ENCODE measurements around the gene HEXA. TPM values are rescaled to one million over a fixed set of nuclear protein-coding genes. Genes with fewer than 3 reads are reported as not detected.
A peak's percentile ranks its signal among the peaks of the same experiment; 100 is the strongest.

The HEXA gene
- total RNA-seq, 1 experiment from 2014 or later = 128 TPM

GRCh38 chr15:72375501-72375845 lies 341 bp downstream of the HEXA start:
- DNase-seq (ENCODE audit: low read depth) = no peak

GRCh38 chr15:72372361-72372760 lies 3.5 kb downstream of the HEXA start:
- no peak for DNase-seq (ENCODE audit: low read depth)

GRCh38 chr15:72369964-72370363 lies 5.8 kb downstream of the HEXA start:
- DNase-seq (ENCODE audit: low read depth) = no peak

GRCh38 chr15:72368899-72369298 lies 6.9 kb downstream of the HEXA start:
- DNase-seq (ENCODE audit: low read depth) = no peak

GRCh38 chr15:72368325-72368724 lies 7.5 kb downstream of the HEXA start:
- DNase-seq (ENCODE audit: low read depth) = no peak

GRCh38 chr15:72365844-72366243 lies 10.0 kb downstream of the HEXA start:
- DNase-seq (ENCODE audit: low read depth) = no peak

- no peak for DNase-seq (ENCODE audit: low read depth)
Observed at GRCh38 chr15:72361176-72361575, 14.6 kb downstream of the HEXA start.

GRCh38 chr15:72358650-72359171 lies 17.1 kb downstream of the HEXA start:
- DNase-seq (ENCODE audit: low read depth) = peak; percentile 91

GRCh38 chr15:72358121-72358520 lies 17.7 kb downstream of the HEXA start:
- no peak for DNase-seq (ENCODE audit: low read depth)

GRCh38 chr15:72354496-72354895 lies 21.3 kb downstream of the HEXA start:
- DNase-seq (ENCODE audit: low read depth) = no peak

GRCh38 chr15:72353266-72353665 lies 22.5 kb downstream of the HEXA start:
- peak; percentile 27 for DNase-seq (ENCODE audit: low read depth)

GRCh38 chr15:72345806-72346205 lies 30.0 kb downstream of the HEXA start:
- DNase-seq (ENCODE audit: low read depth) = no peak

GRCh38 chr15:72345280-72345679 lies 30.5 kb downstream of the HEXA start:
- no peak for DNase-seq (ENCODE audit: low read depth)

- no peak for DNase-seq (ENCODE audit: low read depth)
Observed at GRCh38 chr15:72344602-72345001, 31.2 kb downstream of the HEXA start.

GRCh38 chr15:72342385-72342784 lies 33.4 kb downstream of the HEXA start:
- peak; percentile 18 for DNase-seq (ENCODE audit: low read depth)

GRCh38 chr15:72341361-72341760 lies 34.5 kb downstream of the HEXA start:
- peak; percentile 15 for DNase-seq (ENCODE audit: low read depth)

- peak; percentile 15 for DNase-seq (ENCODE audit: low read depth)
Observed at GRCh38 chr15:72340366-72340765, 35.4 kb downstream of the HEXA start.

GRCh38 chr15:72339777-72340177 lies 36.0 kb downstream of the HEXA start:
- DNase-seq (ENCODE audit: low read depth) = peak; percentile 76

GRCh38 chr15:72338617-72339321 lies 37.0 kb downstream of the HEXA start:
- DNase-seq (ENCODE audit: low read depth) = no peak

- no peak for DNase-seq (ENCODE audit: low read depth)
Observed at GRCh38 chr15:72338148-72338547, 37.7 kb downstream of the HEXA start.

GRCh38 chr15:72334842-72335241 lies 41.0 kb downstream of the HEXA start:
- no peak for DNase-seq (ENCODE audit: low read depth)

- DNase-seq (ENCODE audit: low read depth) = no peak
Observed at GRCh38 chr15:72331021-72331420, 44.8 kb downstream of the HEXA start.

GRCh38 chr15:72323752-72324151 lies 52.1 kb downstream of the HEXA start:
- no peak for DNase-seq (ENCODE audit: low read depth)
